AG10803 (cell line): ENCODE results near the gene PCCB.

ENCODE experiments used
- DNase-seq: peaks from one replicate; pipeline ENCODE4 v3.0.0; 2010; ENCODE audit warnings: low read depth
- H3K4me3 ChIP-seq: 2 replicates; pipeline ENCODE4 v1.5.1; 2011; ENCODE audit warnings: mild to moderate bottlenecking, low read length, control low read depth
- TF ChIP-seq, protein P1 (sequence below): conservative IDR thresholded peaks from 2 replicates; pipeline ENCODE4 v1.5.1; 2011; ENCODE audit warnings: mild to moderate bottlenecking, low read length, control low read depth, inconsistent platforms

PCCB gene

GRCh38 chr3:136277634-136278033, 27.5 kb downstream of the PCCB start:
- no peak for DNase-seq
- TF ChIP-seq, protein P1, sequence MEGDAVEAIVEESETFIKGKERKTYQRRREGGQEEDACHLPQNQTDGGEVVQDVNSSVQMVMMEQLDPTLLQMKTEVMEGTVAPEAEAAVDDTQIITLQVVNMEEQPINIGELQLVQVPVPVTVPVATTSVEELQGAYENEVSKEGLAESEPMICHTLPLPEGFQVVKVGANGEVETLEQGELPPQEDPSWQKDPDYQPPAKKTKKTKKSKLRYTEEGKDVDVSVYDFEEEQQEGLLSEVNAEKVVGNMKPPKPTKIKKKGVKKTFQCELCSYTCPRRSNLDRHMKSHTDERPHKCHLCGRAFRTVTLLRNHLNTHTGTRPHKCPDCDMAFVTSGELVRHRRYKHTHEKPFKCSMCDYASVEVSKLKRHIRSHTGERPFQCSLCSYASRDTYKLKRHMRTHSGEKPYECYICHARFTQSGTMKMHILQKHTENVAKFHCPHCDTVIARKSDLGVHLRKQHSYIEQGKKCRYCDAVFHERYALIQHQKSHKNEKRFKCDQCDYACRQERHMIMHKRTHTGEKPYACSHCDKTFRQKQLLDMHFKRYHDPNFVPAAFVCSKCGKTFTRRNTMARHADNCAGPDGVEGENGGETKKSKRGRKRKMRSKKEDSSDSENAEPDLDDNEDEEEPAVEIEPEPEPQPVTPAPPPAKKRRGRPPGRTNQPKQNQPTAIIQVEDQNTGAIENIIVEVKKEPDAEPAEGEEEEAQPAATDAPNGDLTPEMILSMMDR: no peak

GRCh38 chr3:136279092-136279491, 29.0 kb downstream of the PCCB start:
- DNase-seq: no peak
- no peak overlapping the region for H3K4me3 ChIP-seq
- TF ChIP-seq, protein P1: no peak

More at GRCh38 chr3:136277634-136278033, 27.5 kb downstream of the PCCB start:
- H3K4me3 ChIP-seq: no peak overlapping the region

DNA sequence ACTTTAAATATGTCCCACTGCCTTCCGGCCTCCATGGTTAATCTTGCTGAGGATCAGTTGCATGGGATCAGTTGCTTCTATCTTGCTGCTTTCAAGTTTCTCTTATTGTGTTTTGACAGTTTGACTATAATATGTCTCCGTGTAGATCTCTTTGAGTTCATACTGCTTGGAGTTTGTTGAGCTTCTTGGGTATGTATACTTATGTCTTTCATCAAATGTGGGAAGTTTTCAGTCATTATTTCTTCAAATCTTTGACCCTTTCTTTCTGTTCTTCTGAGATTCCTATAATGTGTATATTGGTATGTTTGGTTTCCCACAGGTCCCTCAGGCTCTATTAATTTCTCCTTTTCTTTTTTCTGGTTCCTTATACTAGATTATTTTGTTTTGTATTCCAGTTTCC, 30.8 kb downstream of the PCCB start:
- TF ChIP-seq, protein P1: no peak
- H3K4me3 ChIP-seq: no peak overlapping the region
- no peak for DNase-seq

DNA sequence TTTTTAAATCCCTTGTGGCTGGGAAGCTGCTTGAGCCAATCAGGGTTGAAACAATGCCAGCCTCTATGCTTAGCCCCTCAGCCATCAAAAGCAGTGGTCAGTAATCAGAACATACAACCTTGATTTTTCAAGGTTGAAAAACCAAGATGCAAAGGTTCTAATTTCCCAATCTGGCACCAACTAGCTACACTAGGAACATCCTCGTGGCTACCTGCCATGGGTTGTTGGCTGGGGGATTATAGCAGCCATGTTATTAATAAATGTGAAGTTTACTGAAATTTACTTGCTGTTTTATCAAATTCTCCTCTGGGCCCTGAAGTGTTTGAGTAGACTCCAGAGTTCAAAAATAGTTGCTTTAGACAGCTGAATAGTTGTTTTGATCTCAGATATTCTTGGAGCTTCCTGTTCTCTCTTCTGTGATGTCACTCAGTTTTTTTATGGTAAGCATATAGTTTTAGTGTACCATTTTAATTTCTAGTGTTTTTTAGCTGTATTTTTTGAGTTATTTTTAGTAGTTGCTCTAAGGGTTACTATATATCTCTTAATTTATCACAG, 31.9 kb downstream of the PCCB start:
- H3K4me3 ChIP-seq: no peak overlapping the region

GRCh38 chr3:136283627-136284026, 33.5 kb downstream of the PCCB start:
- TF ChIP-seq, protein P1: no peak

More for the DNA sequence above, 31.9 kb downstream of the PCCB start:
- no peak for DNase-seq
- TF ChIP-seq, protein P1: no peak

DNA sequence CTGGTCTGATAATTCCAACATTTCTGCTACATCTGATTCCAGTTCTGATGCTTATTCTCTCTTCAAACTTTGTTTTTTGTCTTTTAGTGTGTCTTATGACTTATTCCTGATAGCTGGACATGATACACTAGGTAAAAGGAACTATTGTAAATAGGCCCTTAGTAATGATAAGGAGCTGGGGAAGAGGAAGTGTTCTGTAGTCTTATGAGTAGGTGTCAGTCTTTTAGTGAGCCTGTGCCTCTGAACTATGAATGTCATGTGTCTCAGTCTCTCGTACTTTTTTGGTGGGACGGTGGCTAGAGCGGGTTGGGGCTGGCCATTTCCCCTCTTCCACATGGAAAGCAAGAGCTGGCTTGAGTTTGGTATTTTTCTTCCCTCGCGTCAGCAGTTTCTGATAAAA, 41.2 kb downstream of the PCCB start:
- DNase-seq: no peak
- no peak overlapping the region for H3K4me3 ChIP-seq
- TF ChIP-seq, protein P1: no peak

More at GRCh38 chr3:136283627-136284026, 33.5 kb downstream of the PCCB start:
- no peak for DNase-seq
- H3K4me3 ChIP-seq: no peak overlapping the region

DNA sequence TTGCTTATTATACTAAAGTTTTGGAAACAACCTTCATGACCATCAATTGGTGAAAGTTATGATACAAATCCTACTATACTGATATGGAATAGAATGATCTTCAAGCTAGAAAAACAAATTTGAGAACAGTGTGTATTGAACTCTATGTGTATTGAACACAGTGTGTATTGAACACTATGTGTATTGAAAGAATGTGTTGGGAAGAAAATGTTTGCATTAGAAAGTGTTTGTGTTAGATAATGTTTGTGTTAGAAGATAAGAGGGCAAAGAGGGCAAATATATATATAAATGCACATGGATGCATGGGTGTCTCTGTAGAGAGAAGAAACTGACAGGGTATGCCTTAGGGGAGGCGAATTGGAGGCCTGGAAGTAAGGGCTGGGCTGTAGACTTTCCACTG, 42.4 kb downstream of the PCCB start:
- TF ChIP-seq, protein P1: no peak
- no peak overlapping the region for H3K4me3 ChIP-seq
- DNase-seq: no peak
